Measurements from ENCODE around the gene HAGH.

Gene HAGH

GRCh38 chr16:1772908-1773702 is 53.5 kb downstream of the HAGH start, which contains the start of gene MRPS34:
Gene MRPS34 (minus strand): TSS chr16:1773134. CDS start chr16:1773119, 15 bp downstream.
- WGBS (ENCODE audit: insufficient coverage, insufficient read length), result no CpG with 5 or more reads among the region's 108 CpGs
- H3K36me3 ChIP-seq (ENCODE audit: control insufficient read depth, insufficient read depth, low read length), result peaks cover 29% of the 10 kb centered on the region
- H3K4me1 ChIP-seq (ENCODE audit: control insufficient read depth, insufficient read depth, low read length), result peaks cover 2% of the 10 kb centered on the region
- no peaks in the 10 kb centered on the region for H3K27me3 ChIP-seq (ENCODE audit: control insufficient read depth, insufficient read depth, low read length)
- H3K9me3 ChIP-seq (ENCODE audit: control insufficient read depth, insufficient read depth, low read length), result no peaks in the 10 kb centered on the region
- no peak for DNase-seq (ENCODE audit: low read depth, low spot score)
- H3K27ac ChIP-seq (ENCODE audit: low read length), result no peak within 1 kb of the TSS
- H3K4me3 ChIP-seq (ENCODE audit: low read length), result peak within 1 kb of the TSS; percentile 71

DNA sequence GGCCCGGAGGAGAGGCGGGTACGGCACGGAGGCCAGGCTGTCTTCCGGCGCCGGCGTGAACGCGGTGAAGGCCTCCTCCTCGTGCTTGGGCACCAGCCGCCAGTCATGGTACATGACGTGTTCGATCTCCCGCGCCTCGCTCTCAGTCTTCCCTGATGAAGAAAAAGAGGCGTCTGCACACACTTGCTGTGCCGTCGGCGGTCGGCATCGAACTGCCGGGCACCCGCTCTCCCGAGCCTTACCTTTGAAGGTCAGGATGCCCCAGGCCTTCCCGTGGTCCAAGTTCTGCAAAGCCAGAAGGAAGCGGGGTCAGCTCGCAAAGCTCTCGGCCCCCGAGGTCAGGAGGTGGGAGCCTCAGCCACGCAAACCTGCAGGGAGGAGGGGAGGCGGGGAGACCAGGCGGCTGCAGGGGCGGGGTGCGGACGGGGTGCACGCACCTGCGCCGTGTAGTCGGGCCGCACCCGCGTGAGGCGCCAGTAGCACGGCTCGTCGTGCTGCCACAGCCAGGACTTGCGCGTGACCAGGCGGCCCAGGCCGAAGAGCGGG is 54.2 kb downstream of the HAGH start, which contains the start of gene EME2:
Gene EME2, plus strand, starts transcription at position 449 of the 546 bp plus-strand sequence. CDS start 418 bp downstream, outside the sequence.
- Histone ChIP-seq H3K27me3 (ENCODE audit: control insufficient read depth, insufficient read depth, low read length) (no peaks in the 10 kb centered on the region), H3K27ac (ENCODE audit: low read length) (no peak within 1 kb of the TSS), H3K4me3 (ENCODE audit: low read length) (peak within 1 kb of the TSS; percentile 71), H3K36me3 (ENCODE audit: control insufficient read depth, insufficient read depth, low read length) (peaks cover 29% of the 10 kb centered on the region), H3K4me1 (ENCODE audit: control insufficient read depth, insufficient read depth, low read length) (peaks cover 2% of the 10 kb centered on the region), H3K9me3 (ENCODE audit: control insufficient read depth, insufficient read depth, low read length) (no peaks in the 10 kb centered on the region)
- DNase-seq (ENCODE audit: low read depth, low spot score), result no peak
- no CpG with 5 or more reads among the region's 53 CpGs for WGBS (ENCODE audit: insufficient coverage, insufficient read length)

GRCh38 chr16:1771864-1772361 is 54.7 kb downstream of the HAGH start:
- Histone ChIP-seq H3K36me3 (ENCODE audit: control insufficient read depth, insufficient read depth, low read length) (peaks cover 26% of the 10 kb centered on the region), H3K4me3 (ENCODE audit: low read length) (peak overlapping the region; percentile 71), H3K27me3 (ENCODE audit: control insufficient read depth, insufficient read depth, low read length) (no peaks in the 10 kb centered on the region), H3K9me3 (ENCODE audit: control insufficient read depth, insufficient read depth, low read length) (no peaks in the 10 kb centered on the region), H3K4me1 (ENCODE audit: control insufficient read depth, insufficient read depth, low read length) (peaks cover 2% of the 10 kb centered on the region), H3K27ac (ENCODE audit: low read length) (no peak overlapping the region)
- no CpG with 5 or more reads among the region's 22 CpGs for WGBS (ENCODE audit: insufficient coverage, insufficient read length)
- DNase-seq (ENCODE audit: low read depth, low spot score), result no peak

- Histone ChIP-seq H3K4me1 (ENCODE audit: control insufficient read depth, insufficient read depth, low read length) (peaks cover 2% of the 10 kb centered on the region), H3K36me3 (ENCODE audit: control insufficient read depth, insufficient read depth, low read length) (peaks cover 27% of the 10 kb centered on the region), H3K27me3 (ENCODE audit: control insufficient read depth, insufficient read depth, low read length) (no peaks in the 10 kb centered on the region), H3K4me3 (ENCODE audit: low read length) (peak within 1 kb of the TSS; percentile 71), H3K9me3 (ENCODE audit: control insufficient read depth, insufficient read depth, low read length) (no peaks in the 10 kb centered on the region), H3K27ac (ENCODE audit: low read length) (no peak within 1 kb of the TSS)
- DNase-seq (ENCODE audit: low read depth, low spot score), result no peak
- WGBS (ENCODE audit: insufficient coverage, insufficient read length), result no CpG with 5 or more reads among the region's 79 CpGs
Observed at GRCh38 chr16:1771188-1771863, 55.3 kb downstream of the HAGH start, which contains the start of gene NME3. Gene NME3 (minus strand): TSS chr16:1771543. CDS start chr16:1771534, 9 bp downstream.

DNA sequence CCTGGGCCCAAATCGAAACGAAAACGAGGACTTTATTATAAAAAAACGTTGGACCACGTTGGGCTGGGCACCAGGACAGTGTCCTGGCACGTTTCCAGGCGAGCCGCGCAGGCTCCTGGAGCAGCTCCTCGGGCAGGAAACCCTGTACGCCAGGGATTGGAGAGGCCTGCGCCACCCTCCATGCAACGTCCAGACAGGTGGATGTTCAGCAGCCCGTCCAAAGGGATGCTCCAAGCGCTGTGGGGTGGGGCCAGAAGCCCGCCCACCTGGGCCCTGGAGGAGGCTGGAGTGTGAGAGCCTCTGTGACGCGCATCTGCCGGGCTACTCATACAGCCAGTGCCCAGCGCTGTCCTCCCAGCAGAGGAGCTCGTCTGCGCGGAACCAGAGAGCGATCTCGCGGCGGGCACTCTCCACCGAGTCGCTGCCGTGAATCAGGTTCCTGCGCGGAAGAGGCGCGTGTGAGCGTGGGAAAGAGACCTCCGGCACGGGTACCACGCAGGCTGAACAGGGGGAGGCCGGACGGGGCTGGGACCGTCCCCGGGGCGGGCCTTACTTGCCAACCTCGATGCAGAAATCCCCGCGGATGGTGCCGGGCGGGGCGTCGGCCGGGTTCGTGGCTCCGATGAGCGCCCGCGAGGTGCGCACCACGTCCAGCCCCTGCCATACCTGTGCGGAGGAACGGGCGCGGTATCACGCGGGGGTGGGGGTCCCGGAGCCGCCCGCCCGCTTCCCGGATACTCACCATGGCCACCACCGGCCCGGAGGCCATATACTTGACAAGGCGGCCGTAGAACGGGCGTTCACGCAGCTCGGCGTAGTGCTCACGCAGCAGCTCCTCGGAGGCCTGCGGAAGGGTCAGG is 56.1 kb downstream of the HAGH start:
- Histone ChIP-seq H3K9me3 (ENCODE audit: control insufficient read depth, insufficient read depth, low read length) (no peaks in the 10 kb centered on the region), H3K36me3 (ENCODE audit: control insufficient read depth, insufficient read depth, low read length) (peaks cover 27% of the 10 kb centered on the region), H3K4me3 (ENCODE audit: low read length) (peak overlapping the region; percentile 71), H3K27ac (ENCODE audit: low read length) (no peak overlapping the region), H3K27me3 (ENCODE audit: control insufficient read depth, insufficient read depth, low read length) (no peaks in the 10 kb centered on the region), H3K4me1 (ENCODE audit: control insufficient read depth, insufficient read depth, low read length) (peaks cover 2% of the 10 kb centered on the region)
- DNase-seq (ENCODE audit: low read depth, low spot score), result no peak
- WGBS (ENCODE audit: insufficient coverage, insufficient read length), result no CpG with 5 or more reads among the region's 81 CpGs

DNA sequence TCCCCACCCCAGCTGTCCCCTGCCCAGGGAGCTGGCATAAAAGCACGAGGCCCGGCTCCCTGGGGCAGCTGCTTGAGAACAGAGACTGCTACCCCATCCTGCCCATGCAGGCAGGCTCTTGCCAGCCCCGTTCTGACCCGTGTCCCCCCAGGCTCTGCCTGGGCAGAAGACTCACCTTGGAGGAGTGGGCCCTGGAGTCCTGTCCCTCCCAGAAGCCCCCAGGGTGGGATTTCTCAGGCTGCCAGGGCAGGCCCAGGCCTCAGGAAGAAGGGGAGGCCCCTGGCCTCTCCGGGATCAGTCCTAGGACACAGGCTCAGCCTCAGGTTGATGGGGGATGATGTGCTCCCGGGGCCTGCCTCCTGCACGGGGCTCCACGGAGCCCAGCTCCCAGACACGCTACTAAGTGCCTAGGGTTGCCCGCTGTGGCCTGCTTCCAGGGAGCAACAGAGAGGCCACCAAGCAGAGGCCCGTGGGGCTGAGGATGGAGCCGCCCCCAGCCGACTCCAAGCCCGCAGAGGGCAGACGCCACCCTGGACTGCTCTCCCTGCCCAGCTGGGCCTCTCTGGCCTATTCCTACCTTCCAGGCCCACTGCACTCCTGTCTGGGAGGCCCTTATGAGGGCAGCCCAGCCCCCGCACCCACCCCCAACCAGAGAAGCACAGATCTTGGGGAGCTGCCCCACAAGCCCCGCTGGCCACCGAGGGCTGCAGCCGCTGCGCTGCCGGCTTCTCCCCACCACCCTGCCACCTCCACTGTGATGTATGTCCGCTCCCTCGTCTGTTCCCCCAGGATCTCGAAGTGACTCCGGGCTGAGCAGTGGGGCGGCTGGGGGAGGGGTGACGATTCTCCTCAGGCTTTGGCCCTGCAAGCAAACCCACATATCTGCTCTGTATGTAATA is 57.0 kb downstream of the HAGH start:
- DNase-seq (ENCODE audit: low read depth, low spot score), result no peak
- no peak overlapping the region for H3K27ac ChIP-seq (ENCODE audit: low read length)
- no CpG with 5 or more reads among the region's 27 CpGs for WGBS (ENCODE audit: insufficient coverage, insufficient read length)
- H3K4me1 ChIP-seq (ENCODE audit: control insufficient read depth, insufficient read depth, low read length), result peaks cover 2% of the 10 kb centered on the region
- H3K4me3 ChIP-seq (ENCODE audit: low read length), result no peak overlapping the region
- H3K27me3 ChIP-seq (ENCODE audit: control insufficient read depth, insufficient read depth, low read length), result no peaks in the 10 kb centered on the region
- no peaks in the 10 kb centered on the region for H3K9me3 ChIP-seq (ENCODE audit: control insufficient read depth, insufficient read depth, low read length)
- peaks cover 24% of the 10 kb centered on the region for H3K36me3 ChIP-seq (ENCODE audit: control insufficient read depth, insufficient read depth, low read length)

DNA sequence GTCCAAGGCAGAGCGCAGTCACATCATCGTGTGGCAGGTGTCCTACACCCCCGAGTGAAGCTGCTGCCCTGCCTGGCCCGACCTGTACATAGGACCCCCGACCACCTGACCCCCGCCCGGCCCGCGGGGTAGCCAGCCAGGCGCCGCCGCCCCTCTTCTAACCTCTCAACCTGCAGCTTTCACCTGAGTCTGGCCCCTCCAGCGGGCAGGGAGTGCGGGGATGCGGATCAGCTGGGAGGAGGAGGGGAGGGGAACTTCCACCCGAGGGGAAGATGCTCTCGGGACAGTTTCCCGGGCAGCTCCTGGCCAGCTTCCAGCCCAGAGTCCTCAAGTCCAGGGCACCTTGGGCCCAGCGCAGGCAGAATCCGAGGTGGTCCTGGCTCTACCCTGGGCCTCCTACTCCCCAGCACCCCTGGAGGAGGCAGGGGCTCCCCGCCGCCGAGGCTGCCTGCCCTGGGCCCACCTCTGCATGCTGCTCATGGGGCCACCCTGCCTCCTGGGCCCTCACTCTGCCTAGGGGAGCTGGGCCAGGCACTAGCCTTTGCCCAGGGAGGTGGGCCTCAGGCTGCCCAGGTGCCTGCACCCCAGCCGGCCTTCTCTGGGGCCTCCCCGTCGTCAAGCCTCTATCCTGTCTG is 57.7 kb downstream of the HAGH start:
- Histone ChIP-seq H3K27ac (ENCODE audit: low read length) (no peak overlapping the region), H3K36me3 (ENCODE audit: control insufficient read depth, insufficient read depth, low read length) (peaks cover 24% of the 10 kb centered on the region), H3K27me3 (ENCODE audit: control insufficient read depth, insufficient read depth, low read length) (no peaks in the 10 kb centered on the region), H3K4me3 (ENCODE audit: low read length) (no peak overlapping the region), H3K9me3 (ENCODE audit: control insufficient read depth, insufficient read depth, low read length) (no peaks in the 10 kb centered on the region), H3K4me1 (ENCODE audit: control insufficient read depth, insufficient read depth, low read length) (peaks cover 3% of the 10 kb centered on the region; the same call in 1 of the 2 replicates)
- no peak for DNase-seq (ENCODE audit: low read depth, low spot score)
- no CpG with 5 or more reads among the region's 26 CpGs for WGBS (ENCODE audit: insufficient coverage, insufficient read length)

GRCh38 chr16:1768061-1768766 is 58.4 kb downstream of the HAGH start:
- WGBS (ENCODE audit: insufficient coverage, insufficient read length), result no CpG with 5 or more reads among the region's 41 CpGs
- H3K27me3 ChIP-seq (ENCODE audit: control insufficient read depth, insufficient read depth, low read length), result no peaks in the 10 kb centered on the region
- H3K9me3 ChIP-seq (ENCODE audit: control insufficient read depth, insufficient read depth, low read length), result no peaks in the 10 kb centered on the region
- peaks cover 24% of the 10 kb centered on the region for H3K36me3 ChIP-seq (ENCODE audit: control insufficient read depth, insufficient read depth, low read length)
- no peak overlapping the region for H3K4me3 ChIP-seq (ENCODE audit: low read length)
- H3K4me1 ChIP-seq (ENCODE audit: control insufficient read depth, insufficient read depth, low read length), result peaks cover 3% of the 10 kb centered on the region; the same call in 1 of the 2 replicates
- H3K27ac ChIP-seq (ENCODE audit: low read length), result no peak overlapping the region
- DNase-seq (ENCODE audit: low read depth, low spot score), result no peak

Measured in iPS DF 6.9 (cell line).